Uterus (tissue), 4 donors: ENCODE measurements around the gene OR6N1. TPM values are rescaled to one million over a fixed set of nuclear protein-coding genes. Genes with fewer than 3 reads are reported as not detected.

Source experiments
- DNase-seq, 2 donors: peaks; one replicate each; pipeline ENCODE4 v3.0.0-alpha.2; 2019 to 2020
- H3K27ac ChIP-seq, 2 donors: fragments of 200-600 bp; sonication (generic); 1 replicate in 1 of 2; 2 replicates in 1 of 2; pipeline ENCODE4 v1.5.1; 2016 to 2018
- H3K27me3 ChIP-seq, 2 donors: fragments of 200-600 bp; sonication (generic); one replicate each; pipeline ENCODE4 v1.5.1; 2018 to 2019; ENCODE audit warnings: control low read depth in 1 of 2
- H3K36me3 ChIP-seq, 2 donors: fragments of 200-600 bp; sonication (generic); one replicate each; pipeline ENCODE4 v1.5.1; 2019; ENCODE audit warnings: control low read depth in 1 of 2
- H3K4me1 ChIP-seq, 2 donors: fragments of 200-600 bp; sonication (generic); one replicate each; pipeline ENCODE4 v1.5.1; 2018 to 2019; ENCODE audit warnings: control low read depth in 1 of 2
- H3K4me3 ChIP-seq, 2 donors: fragments of 200-600 bp; sonication (generic); 1 replicate in 1 of 2; 2 replicates in 1 of 2; pipeline ENCODE4 v1.5.1; 2018 to 2019; ENCODE audit warnings: mild to moderate bottlenecking in 1 of 2
- H3K9me3 ChIP-seq, 2 donors: fragments of 200-600 bp; sonication (generic); one replicate each; pipeline ENCODE4 v1.5.1; 2019; ENCODE audit warnings: control low read depth in 1 of 2
- CTCF ChIP-seq, 4 experiments: fragments of 200-600 bp in 2 of 4; fragments of 450-650 bp in 2 of 4; sonication (generic) in 2 of 4; IDR thresholded peaks; one replicate each; pipeline ENCODE4 v1.5.1; 2016 to 2019; ENCODE audit warnings: antibody characterized with exemption in 4 of 4, mild to moderate bottlenecking in 2 of 4, moderate library complexity in 1 of 4
- POLR2A ChIP-seq, 2 donors: fragments of 450-650 bp; IDR thresholded peaks; one replicate each; pipeline ENCODE4 v1.6.1; 2016; ENCODE audit warnings: antibody characterized with exemption in 2 of 2, mild to moderate bottlenecking in 1 of 2, moderate library complexity in 1 of 2
- intact Hi-C: fragments of 100-400 bp; cut with DNase I; formaldehyde crosslinking; loops from one replicate; pipeline ENCODE4 v1.15.1; 2023; ENCODE audit warnings: low total_unique reads
- small RNA-seq: library from RNA; depleted of rRNA; stranded (forward); fragments of <200 nt; gene quantifications from one replicate; pipeline ENCODE3, GENCODE V24; 2016
- total RNA-seq, 4 donors: library from RNA; depleted of rRNA in 3 of 4; stranded (reverse); fragments of >200 nt in 3 of 4; gene quantifications; one replicate each; pipeline versions ENCODE4 v1.1.0 to v1.2.4, GENCODE V29; 2014 to 2023
- donor health status: DM: yes; HTN: yes; CAD: no.

Gene OR6N1
- total RNA-seq, 4 donors from 2014 or later, result not detected

GRCh38 chr1:158719664-158720063 lies 52.3 kb downstream of the OR6N1 start:
- intact Hi-C loops, result no loop called here

GRCh38 chr1:158717344-158717743 lies 54.7 kb downstream of the OR6N1 start:
- no peak for DNase-seq
- Histone ChIP-seq H3K27me3 (no peaks in the 10 kb centered on the region), H3K36me3 (no peaks in the 10 kb centered on the region), H3K4me3 (no peak overlapping the region), H3K9me3 (no peaks in the 10 kb centered on the region), H3K4me1 (no peaks in the 10 kb centered on the region), H3K27ac (no peak overlapping the region)
- TF ChIP-seq CTCF (IDR thresholded peaks at IDR 0.05) (no peak), POLR2A (IDR thresholded peaks at IDR 0.05) (no peak)
- intact Hi-C loops, result no loop called here

More at GRCh38 chr1:158719664-158720063, 52.3 kb downstream of the OR6N1 start:
- no peaks in the 10 kb centered on the region for H3K36me3 ChIP-seq
- H3K27ac ChIP-seq, result no peak overlapping the region
- H3K27me3 ChIP-seq, result no peaks in the 10 kb centered on the region
- no peaks in the 10 kb centered on the region for H3K4me1 ChIP-seq
- no peaks in the 10 kb centered on the region for H3K9me3 ChIP-seq
- no peak for DNase-seq
- no peak for TF ChIP-seq POLR2A (IDR thresholded peaks at IDR 0.05)
- no peak for TF ChIP-seq CTCF (IDR thresholded peaks at IDR 0.05)
- H3K4me3 ChIP-seq, result no peak overlapping the region

GRCh38 chr1:158716335-158716734 lies 55.7 kb downstream of the OR6N1 start:
- no peak overlapping the region for H3K27ac ChIP-seq

GRCh38 chr1:158714754-158715153 lies 57.2 kb downstream of the OR6N1 start:
- Histone ChIP-seq H3K9me3 (no peaks in the 10 kb centered on the region), H3K4me1 (no peaks in the 10 kb centered on the region), H3K4me3 (no peak overlapping the region), H3K27ac (no peak overlapping the region), H3K36me3 (no peaks in the 10 kb centered on the region), H3K27me3 (no peaks in the 10 kb centered on the region)
- TF ChIP-seq POLR2A (IDR thresholded peaks at IDR 0.05) (no peak), CTCF (IDR thresholded peaks at IDR 0.05) (no peak)
- no peak for DNase-seq
- intact Hi-C loops, result no loop called here

More at GRCh38 chr1:158716335-158716734, 55.7 kb downstream of the OR6N1 start:
- Histone ChIP-seq H3K36me3 (no peaks in the 10 kb centered on the region), H3K27me3 (no peaks in the 10 kb centered on the region), H3K9me3 (no peaks in the 10 kb centered on the region), H3K4me3 (no peak overlapping the region), H3K4me1 (no peaks in the 10 kb centered on the region)
- TF ChIP-seq POLR2A (IDR thresholded peaks at IDR 0.05) (no peak), CTCF (IDR thresholded peaks at IDR 0.05) (no peak)
- DNase-seq, result no peak
- intact Hi-C loops, result no loop called here

Small RNA genes lying within 50 kb of the gene (small RNA-seq; reads per million reads assigned to genes)
- not detected for gene OR2AQ1P

Other genes with a start within 250 kb of the OR6N1 start
- under 1 TPM in 1 of 4 donors, not detected in 3; 0.07 TPM for gene OR6Y1, start 217.8 kb downstream of the OR6N1 start, total RNA-seq
- gene OR6P1, start 201.6 kb downstream of the OR6N1 start, total RNA-seq, result not detected
- gene OR10X1, start 192.3 kb downstream of the OR6N1 start, total RNA-seq, result not detected
- gene OR10Z1, start 166.9 kb downstream of the OR6N1 start, total RNA-seq, result not detected
- 1 to 10 TPM in 1 of 4 donors, not detected in 3; 5.9 TPM for gene SPTA1, start 85.5 kb downstream of the OR6N1 start, total RNA-seq
- gene OR6K2, start 71.5 kb downstream of the OR6N1 start, total RNA-seq, result not detected
- gene OR6K3, start 51.5 kb downstream of the OR6N1 start, total RNA-seq, result not detected
- not detected for gene OR6K6, start 17.5 kb downstream of the OR6N1 start, total RNA-seq
- gene OR6N2, start 9.0 kb upstream of the OR6N1 start, total RNA-seq, result not detected
- gene MNDA, start 59.2 kb upstream of the OR6N1 start, total RNA-seq, result 10 to 100 TPM in 1 of 4 donors, 1 to 10 TPM in 2, not detected in 1; 1.6 to 12.6 (median 6.9) TPM
- gene PYHIN1, start 159.4 kb upstream of the OR6N1 start, total RNA-seq, result 1 to 10 TPM in 1 of 4 donors, under 1 TPM in 1, not detected in 2; 0.46 to 5.6 TPM
- 100 to 1,000 TPM in 1 of 4 donors, 10 to 100 TPM in 3; 41.9 to 114 (median 59.8) TPM for gene IFI16, start 237.7 kb upstream of the OR6N1 start, total RNA-seq